Mesothelial cell of epicardium (in vitro differentiated cells): ENCODE measurements around the gene FAM124A. TPM values are rescaled to one million over a fixed set of nuclear protein-coding genes. Genes with fewer than 3 reads are reported as not detected.

Source experiments
- DNase-seq, 2 experiments: peaks; one replicate each; pipeline ENCODE4 v3.0.0; 2021; ENCODE audit warnings: low spot score in 2 of 2; ENCODE audit not compliant: unreplicated experiment in 2 of 2
- H3K27ac Mint-ChIP-seq: 2 replicates; pipeline ENCODE4 v1.8.0; 2021; ENCODE audit warnings: mixed read lengths
- H3K27me3 Mint-ChIP-seq: 2 replicates; pipeline ENCODE4 v1.8.0; 2021; ENCODE audit warnings: low read depth, mixed read lengths
- H3K36me3 Mint-ChIP-seq: 2 replicates; pipeline ENCODE4 v1.8.0; 2021; ENCODE audit warnings: mixed read lengths
- H3K4me1 Mint-ChIP-seq: 2 replicates; pipeline ENCODE4 v1.8.0; 2021; ENCODE audit warnings: mixed read lengths
- H3K4me3 Mint-ChIP-seq: 2 replicates; pipeline ENCODE4 v1.8.0; 2021; ENCODE audit warnings: mild to moderate bottlenecking, moderate library complexity, mixed read lengths
- H3K9me3 Mint-ChIP-seq: 2 replicates; pipeline ENCODE4 v1.8.0; 2021; ENCODE audit warnings: mixed read lengths
- CTCF ChIP-seq: fragments of 200-600 bp; sonication (generic); IDR thresholded peaks from one replicate; pipeline ENCODE4 v1.5.0; 2021; ENCODE audit warnings: antibody characterized with exemption; ENCODE audit not compliant: unreplicated experiment
- total RNA-seq: library from RNA; stranded (reverse); gene quantifications from 3 replicates; pipeline ENCODE4 v1.2.1, GENCODE V29; 2021

Gene FAM124A
- total RNA-seq, 1 donor from 2014 or later = 0.78 TPM

- TF ChIP-seq CTCF = no peak
- Mint-ChIP-seq H3K36me3 (no peaks in the 10 kb centered on the region), H3K9me3 (no peaks in the 10 kb centered on the region), H3K27me3 (peaks cover 16% of the 10 kb centered on the region), H3K4me3 (no peak overlapping the region), H3K4me1 (peaks cover 54% of the 10 kb centered on the region), H3K27ac (peak overlapping the region; percentile 88)
- no peak for DNase-seq
These were observed 21.0 kb downstream of the FAM124A start for GRCh38 chr13:51243227-51243626.

- H3K27me3 Mint-ChIP-seq = peaks cover 16% of the 10 kb centered on the region
- TF ChIP-seq CTCF = no peak
- no peak overlapping the region for H3K4me3 Mint-ChIP-seq
- H3K36me3 Mint-ChIP-seq = no peaks in the 10 kb centered on the region
- no peak overlapping the region for H3K27ac Mint-ChIP-seq
- no peaks in the 10 kb centered on the region for H3K9me3 Mint-ChIP-seq
- no peak for DNase-seq
- peaks cover 54% of the 10 kb centered on the region for H3K4me1 Mint-ChIP-seq
These were observed 21.6 kb downstream of the FAM124A start for GRCh38 chr13:51243832-51244231.

GRCh38 chr13:51244637-51245405 is 22.6 kb downstream of the FAM124A start:
- H3K36me3 Mint-ChIP-seq = no peaks in the 10 kb centered on the region
- no peak for TF ChIP-seq CTCF
- no peaks in the 10 kb centered on the region for H3K9me3 Mint-ChIP-seq
- DNase-seq = no peak
- H3K27ac Mint-ChIP-seq = no peak overlapping the region
- no peak overlapping the region for H3K4me3 Mint-ChIP-seq
- H3K27me3 Mint-ChIP-seq = peaks cover 16% of the 10 kb centered on the region
- peaks cover 54% of the 10 kb centered on the region for H3K4me1 Mint-ChIP-seq

GRCh38 chr13:51245583-51245982 is 23.4 kb downstream of the FAM124A start:
- Mint-ChIP-seq H3K36me3 (no peaks in the 10 kb centered on the region), H3K27me3 (peaks cover 17% of the 10 kb centered on the region), H3K4me1 (peaks cover 47% of the 10 kb centered on the region), H3K27ac (no peak overlapping the region), H3K4me3 (no peak overlapping the region), H3K9me3 (no peaks in the 10 kb centered on the region)
- no peak for DNase-seq
- TF ChIP-seq CTCF = no peak

GRCh38 chr13:51246025-51246417 is 23.8 kb downstream of the FAM124A start:
- H3K36me3 Mint-ChIP-seq = no peaks in the 10 kb centered on the region

More at GRCh38 chr13:51246025-51246417, 23.8 kb downstream of the FAM124A start:
- Mint-ChIP-seq H3K27me3 (peaks cover 19% of the 10 kb centered on the region), H3K4me1 (peaks cover 42% of the 10 kb centered on the region), H3K9me3 (no peaks in the 10 kb centered on the region), H3K27ac (no peak overlapping the region), H3K4me3 (no peak overlapping the region)
- no peak for TF ChIP-seq CTCF
- DNase-seq = no peak
